HG03108 (cell line): ENCODE data around the gene LRRC61.

Source experiments
- ATAC-seq: cut with Tn5 transposase; IDR thresholded peaks from one replicate; pipeline ENCODE4 v1.9.1; 2021; ENCODE audit warnings: moderate library complexity; ENCODE audit not compliant: unreplicated experiment

The LRRC61 gene

DNA sequence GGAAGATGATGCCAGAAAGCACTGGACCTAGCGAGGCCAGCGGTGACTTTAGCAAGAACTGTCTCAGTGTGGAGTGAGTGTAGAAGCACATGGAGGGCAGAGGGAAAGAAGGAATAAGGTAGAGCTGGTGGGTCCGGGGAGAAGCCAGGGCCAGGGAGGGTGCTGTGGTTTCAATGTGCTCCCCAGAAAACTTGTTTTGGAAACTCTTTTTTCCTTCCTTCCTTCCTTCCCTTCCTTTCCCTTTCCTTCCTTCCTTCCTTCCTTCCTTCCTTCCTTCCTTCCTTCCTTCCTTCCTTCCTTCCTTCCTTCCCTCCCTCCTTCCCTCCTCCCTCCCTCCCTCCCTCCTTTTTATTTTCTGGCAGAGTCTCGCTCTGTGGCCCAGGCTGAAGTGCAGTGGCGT is 23.8 kb downstream of the LRRC61 start:
- no peak for ATAC-seq

DNA sequence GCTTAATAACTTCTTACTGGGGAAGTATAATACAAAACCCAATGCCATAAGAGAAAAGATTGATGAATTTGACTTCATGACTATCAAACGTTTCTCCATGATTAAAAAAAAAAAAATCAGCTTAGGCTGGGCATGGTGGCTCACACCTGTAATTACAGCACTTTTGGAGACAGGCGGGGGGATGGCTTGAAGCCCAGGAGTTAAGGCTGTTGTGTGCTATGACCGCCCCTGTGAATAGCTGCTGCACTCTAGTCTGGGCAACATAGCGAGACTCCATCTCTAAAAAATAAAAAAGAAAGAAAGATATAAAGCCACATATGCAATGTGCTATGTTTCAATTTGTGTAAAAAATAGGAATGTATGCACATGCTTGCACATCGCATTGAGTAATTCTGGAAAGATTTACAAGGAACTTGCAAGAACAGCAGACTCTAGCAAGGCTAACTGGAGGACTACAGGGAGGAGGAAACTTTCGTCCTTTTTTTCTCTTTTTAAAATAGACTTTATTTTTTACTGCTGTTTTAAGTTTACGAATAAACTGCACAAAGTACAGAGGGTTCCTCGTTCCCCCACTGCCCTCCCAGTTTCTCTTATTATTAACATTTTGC is 28.5 kb downstream of the LRRC61 start:
- ATAC-seq: no peak

- no peak for ATAC-seq
Observed at GRCh38 chr7:150355666-150356059, 32.5 kb downstream of the LRRC61 start.

- ATAC-seq: no peak
Observed at GRCh38 chr7:150356265-150356897, 33.2 kb downstream of the LRRC61 start.

DNA sequence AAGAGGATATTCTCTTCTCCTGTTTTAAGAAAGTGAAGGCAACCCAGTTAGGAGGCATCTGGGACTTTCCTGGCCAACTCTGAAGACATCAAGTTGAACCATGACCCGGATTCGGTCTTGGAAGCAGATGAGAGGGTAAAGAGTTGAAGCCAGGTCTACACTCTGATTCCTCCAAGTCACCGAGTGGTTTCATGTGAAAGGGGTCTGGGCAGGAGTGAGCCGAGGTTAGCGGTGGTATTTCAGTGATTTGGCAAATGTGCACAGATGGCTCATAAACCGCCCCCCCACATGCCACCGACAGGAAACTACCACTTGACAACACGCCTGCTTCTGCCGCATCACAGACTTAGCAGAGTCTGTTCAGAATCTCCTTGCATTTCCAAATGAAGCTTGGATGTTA is 34.1 kb downstream of the LRRC61 start:
- ATAC-seq: peak; percentile 55

- ATAC-seq: no peak
Observed at GRCh38 chr7:150357771-150358427, 34.7 kb downstream of the LRRC61 start.

GRCh38 chr7:150358433-150358832 is 35.3 kb downstream of the LRRC61 start:
- ATAC-seq: no peak

DNA sequence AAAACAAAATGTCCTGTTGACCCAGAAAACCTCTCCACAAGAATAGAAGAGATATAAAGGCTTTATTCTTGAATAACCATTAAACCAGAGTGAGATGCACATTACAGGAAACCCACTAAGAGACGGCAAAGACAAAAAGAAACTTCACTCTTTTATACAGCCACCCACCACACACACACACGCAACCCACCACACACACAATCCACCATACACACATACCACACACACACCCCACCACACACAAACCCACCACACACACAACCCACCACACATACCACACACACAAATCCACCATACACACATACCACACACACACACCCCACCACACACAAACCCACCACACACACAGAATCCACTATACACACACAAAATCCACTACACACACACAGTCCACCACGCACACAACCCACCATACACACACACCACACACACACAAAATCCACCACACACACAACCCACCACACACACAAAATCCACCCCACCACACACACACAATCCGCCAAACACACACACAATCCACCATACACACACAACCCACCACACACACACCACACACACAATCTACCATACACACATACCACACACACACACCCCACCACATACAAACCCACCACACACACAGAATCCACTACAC is 36.0 kb downstream of the LRRC61 start:
- ATAC-seq: no peak

DNA sequence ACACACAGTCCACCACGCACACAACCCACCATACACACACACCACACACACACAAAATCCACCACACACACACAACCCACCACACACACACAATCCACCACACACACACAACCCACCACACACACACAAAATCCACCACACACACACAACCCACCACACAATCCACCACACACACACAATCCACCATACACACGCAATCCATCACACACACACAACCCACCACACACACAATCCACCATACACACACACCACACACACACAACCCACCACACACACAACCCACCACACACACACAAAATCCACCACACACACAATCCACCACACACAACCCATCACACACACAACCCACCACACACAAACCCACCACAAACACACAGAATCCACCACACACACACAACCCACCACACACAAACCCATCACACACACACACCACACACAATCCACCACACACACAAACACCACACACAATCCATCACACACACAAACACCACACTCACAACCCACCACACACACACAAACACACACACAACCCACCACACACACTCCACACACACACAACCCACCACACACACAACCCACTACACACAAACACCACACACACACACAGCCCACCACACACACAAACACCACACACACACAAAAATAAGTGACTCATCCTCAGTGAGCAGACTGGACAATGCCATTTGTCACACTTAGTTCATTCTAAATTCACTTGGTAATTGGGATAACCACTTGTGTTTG is 36.6 kb downstream of the LRRC61 start:
- no peak for ATAC-seq

DNA sequence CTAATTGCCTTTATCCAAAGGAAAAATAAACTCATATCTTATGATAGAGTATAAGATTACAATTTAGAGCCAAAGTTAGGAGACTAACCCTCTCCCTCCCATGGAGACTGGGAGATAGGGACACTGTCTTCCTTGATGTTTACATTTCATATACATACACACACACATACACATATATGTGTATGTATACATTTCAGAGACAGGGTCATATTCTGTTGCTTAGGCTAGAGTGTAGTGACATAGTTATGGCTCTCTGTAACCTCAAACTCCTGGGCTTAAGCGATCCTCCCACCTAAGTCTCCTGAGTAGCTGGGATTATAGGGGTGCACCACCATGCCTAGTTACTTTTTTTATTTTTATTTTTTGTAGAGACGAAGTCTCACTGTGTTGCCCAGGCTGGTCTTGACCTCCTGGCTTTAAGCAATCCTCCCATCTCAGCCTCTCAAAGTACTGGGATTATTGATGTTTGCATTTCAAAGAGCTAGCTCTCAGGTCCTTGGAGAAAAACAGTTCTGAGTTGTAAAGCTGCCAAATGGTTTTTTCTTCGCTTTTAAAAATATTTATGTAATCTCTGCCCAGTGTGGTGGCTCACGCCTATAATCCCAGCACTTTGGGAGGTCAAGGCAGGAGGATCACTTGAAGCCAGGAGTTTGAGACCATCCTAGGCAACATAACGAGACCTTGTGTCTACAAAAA is 37.4 kb downstream of the LRRC61 start:
- no peak for ATAC-seq

- ATAC-seq: no peak
Observed at GRCh38 chr7:150361402-150361801, 38.2 kb downstream of the LRRC61 start.

GRCh38 chr7:150361807-150362621 is 38.9 kb downstream of the LRRC61 start:
- no peak for ATAC-seq

- ATAC-seq: no peak
Observed at GRCh38 chr7:150363370-150363769, 40.2 kb downstream of the LRRC61 start.

DNA sequence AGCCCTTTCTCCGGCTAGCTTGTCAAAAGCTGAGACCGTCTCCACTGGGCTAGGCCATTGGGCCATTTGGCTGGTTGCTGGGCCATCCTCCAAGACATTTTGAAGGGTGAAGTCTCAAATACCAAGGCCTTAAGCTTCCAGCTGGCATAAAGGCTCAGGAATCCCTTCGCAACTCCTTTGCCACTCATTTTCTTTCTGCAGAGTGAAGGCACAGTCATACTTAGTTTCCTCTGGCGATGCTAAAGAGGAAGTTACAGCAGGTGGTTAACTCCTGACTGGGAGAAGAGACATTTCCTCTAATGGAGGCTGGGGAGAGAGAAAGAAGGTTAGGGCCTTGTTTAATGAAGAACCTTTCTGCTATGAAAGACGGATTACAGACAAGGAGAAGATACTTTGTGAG is 40.7 kb downstream of the LRRC61 start:
- peak; percentile 25 for ATAC-seq

DNA sequence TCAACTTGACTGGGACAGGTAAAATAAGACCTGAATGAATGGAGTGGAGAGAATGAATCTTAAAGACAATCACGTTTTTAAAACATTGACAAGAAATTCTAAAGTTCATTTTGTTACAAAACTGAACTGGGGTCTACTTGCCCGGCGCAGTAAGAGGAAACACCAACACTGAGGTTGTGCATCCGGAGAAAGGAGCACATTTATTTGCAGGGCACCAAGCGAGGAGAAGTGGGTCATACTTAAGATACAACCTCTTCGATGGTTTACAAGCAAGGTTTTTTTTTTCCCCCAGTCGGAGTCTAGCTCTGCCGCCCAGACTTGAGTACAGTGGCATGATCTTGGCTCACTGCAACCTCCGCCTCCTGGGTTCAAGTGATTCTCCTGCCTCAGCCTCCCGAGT is 42.0 kb downstream of the LRRC61 start:
- no peak for ATAC-seq

DNA sequence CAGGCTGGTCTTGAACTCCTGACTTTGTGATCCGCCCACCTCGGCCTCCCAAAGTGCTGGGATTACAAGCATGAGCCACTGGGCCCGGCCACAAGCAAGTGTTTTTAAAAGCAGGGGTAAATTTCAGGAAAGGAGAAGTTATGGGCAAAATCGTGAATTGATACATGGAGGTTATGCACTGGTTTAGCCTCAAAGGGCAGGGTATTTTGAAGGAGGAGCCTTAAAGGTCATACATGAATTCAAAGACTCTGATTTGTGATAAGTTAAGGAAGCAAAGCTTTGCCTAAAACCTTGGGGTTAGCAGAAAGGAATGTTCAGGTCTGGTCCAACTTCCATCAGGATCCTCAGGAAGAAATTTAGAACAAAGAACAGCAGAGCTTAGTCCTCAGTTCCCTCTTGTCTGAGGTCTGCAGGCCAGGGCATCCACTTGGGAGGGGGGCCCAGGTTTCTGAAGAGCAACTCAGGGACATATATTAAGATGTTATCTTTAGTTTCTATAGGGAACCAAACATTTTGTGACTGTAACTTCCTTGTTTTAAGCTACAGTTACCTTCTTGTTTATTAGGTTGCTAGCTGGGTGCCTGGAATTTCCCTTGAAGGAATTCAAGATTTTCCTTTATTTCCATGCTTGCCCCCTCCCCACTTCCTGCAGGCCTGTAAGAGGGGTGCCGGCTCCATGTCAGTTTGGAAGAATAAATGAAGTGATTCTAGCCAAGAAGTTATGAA is 42.7 kb downstream of the LRRC61 start:
- no peak for ATAC-seq

DNA sequence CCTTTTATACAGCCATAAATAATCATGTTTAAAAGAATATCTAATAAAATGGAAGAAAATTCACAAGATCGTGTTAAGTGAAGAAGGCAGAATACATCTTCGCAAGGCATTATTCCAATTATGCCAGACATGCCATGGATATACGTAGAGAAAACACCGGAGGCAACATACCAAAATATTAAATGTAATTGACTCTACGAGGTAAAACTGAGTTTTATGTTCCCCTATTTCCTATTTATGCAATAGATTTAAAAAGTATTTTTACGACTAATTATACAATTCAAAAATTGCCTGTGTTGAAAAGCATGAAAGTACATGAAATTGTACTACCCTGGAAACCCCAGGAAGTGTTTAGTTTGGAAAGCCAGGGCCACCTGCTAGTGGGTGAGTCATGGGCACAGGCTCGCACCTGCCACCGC is 44.5 kb downstream of the LRRC61 start:
- ATAC-seq: no peak

DNA sequence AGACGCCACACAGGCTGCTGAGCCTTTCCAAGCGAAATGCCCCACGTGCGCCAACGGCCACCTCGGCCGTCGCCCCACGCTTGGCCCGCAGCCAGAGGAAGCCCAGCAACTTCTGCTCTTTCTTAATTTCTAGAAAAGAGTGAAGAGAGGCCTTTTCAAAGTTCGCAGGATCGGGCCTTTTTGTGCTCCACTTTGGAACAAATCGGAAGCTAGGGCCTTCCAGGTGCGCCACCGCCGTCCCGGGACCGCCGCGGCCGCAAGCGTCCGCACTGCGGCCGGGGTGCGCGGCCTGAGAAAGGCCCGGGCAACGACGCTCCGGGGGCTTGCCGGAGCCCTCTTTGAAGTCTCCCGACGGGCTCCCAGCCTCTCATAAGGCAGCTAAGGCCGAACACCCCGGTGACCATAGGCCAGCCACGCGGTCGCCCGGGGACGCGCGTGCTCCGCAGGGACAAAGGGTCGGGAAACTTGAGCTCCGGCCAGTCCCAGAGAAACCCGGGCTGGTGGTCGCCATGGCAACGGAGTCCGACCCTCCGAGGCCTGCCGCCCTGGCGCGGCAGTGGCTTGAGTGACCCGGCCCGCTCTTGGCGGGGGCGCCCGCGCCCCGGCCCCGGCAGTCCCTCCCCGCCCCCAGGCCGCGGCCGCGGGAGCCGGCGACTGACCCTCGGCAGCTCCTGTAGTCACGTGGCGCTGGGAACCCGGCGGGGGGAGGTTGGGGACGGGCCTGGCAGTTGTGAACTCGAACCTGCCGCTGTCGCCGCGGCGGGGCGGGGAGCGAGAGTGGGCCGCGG is 45.1 kb downstream of the LRRC61 start, which contains the start of gene REPIN1:
TSS of gene REPIN1 (plus strand) at position 727 of the 788 bp plus-strand sequence. CDS start 890 bp downstream, outside the sequence.
- ATAC-seq: peak; percentile 37
